ENCODE measurements around the gene CTXN2. TPM values are rescaled to one million over a fixed set of nuclear protein-coding genes. Genes with fewer than 3 reads are reported as not detected.

The CTXN2 gene
- total RNA-seq, result not detected in 2 replicates

DNA sequence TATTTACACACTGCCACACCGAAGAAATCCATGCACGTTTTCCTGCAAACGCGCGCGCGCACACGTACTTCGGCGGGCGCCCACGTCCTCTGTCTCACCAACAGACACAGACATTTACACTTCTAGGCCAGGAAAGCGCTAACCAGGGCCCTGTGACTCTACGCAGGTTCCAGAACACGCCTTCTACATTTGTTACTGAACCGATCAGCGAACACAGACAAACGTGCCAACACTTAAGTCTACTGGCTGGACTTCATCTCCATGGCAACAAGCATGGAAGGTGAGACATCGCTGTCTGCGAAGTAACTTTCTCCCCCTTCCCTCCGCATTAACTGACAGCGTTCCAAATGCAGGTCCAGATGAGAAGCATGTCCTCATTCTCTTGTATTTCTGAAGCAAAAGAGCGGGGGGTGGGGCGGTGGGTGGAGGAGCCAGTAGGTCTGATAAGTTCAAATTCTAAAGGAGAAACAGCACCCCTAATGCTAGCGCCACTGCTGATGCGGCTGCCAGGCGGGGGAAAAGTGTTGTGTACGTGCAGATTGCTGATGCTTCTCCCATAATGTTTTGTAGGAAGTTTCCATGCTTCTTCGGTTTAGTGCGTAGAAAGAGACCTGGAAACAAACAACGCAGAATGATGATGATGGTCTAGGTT, at the start of gene CTXN2:
TSS of gene CTXN2 (plus strand) at position 92 of the 652 bp plus-strand sequence. CDS start 9,636 bp downstream, outside the sequence.
- DNase-seq, result no peak

DNA sequence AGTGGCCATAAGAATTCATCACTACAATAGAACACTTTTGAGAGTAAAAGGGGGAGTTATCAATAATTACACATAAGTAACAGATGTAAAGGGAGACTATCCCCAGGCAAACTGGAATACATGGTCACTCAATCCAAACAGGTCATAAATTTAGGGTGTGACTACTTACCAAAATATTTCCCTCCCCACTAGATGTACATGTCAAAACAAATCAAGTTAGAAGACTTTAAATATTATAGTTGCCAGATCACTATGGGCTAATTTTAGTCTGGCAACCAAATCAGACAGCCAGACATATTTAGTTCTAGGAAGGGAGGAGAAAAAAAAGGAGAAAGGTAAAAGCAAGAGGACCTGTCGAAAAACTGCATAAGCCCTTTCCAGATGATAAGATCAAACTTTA, 47.6 kb upstream of the CTXN2 start:
- no peak for DNase-seq

DNA sequence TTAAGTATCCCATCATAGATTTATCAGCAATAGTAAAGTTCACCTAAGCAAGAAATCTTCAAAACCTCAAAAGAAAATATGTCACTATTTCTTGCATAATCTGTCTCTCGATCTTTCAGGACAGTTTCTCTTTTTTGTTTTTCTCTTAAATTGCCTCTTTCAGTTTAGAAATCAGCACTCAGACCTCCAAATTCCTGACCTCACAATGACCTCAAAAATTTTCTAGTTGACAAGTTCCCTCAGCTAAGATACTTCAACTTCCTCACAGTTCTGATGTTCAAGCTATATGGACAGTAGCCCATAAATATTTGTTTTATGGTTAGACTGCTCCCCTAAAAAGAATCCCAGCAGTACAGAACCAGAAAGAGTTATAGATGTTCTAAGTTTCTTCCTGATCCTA, 46.6 kb upstream of the CTXN2 start:
- DNase-seq, result peak; percentile 12

DNA sequence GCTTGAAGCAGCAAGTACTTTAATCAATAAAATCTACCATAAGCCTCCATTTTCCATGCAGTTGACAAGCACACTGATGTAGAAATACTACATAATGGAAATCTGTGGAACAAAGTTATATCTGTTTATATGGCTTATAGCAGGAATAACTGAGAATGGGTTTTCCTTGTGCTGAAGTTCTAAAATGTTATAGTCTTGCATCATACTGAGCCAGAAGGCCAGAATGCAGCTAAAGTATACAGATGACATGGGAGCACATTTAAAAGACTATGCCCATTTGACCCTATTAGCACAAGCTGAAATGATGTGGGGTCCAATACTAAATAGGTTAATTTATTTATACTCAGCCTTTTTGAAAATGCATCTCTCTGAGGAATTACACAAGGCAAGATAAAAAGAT, 45.5 kb upstream of the CTXN2 start:
- no peak for DNase-seq

DNA sequence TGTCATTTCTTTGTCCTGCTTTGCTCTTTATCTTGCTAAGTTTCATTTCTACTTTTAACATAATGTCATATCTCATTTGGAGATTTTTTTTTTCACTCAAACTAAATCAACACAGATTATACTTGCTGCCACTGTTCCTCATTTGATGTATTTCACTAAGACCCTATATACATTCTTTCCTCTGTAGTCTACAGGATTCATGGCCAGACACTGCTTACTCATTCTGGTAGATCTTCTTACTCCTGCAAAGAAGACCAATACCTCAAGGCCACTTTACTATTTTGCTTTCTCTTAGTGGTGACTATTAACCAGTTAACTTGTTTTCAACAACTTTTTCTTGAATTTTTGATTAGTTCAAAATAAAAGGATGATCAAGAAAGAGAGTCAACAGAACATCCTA, 44.1 kb upstream of the CTXN2 start:
- no peak for DNase-seq

DNA sequence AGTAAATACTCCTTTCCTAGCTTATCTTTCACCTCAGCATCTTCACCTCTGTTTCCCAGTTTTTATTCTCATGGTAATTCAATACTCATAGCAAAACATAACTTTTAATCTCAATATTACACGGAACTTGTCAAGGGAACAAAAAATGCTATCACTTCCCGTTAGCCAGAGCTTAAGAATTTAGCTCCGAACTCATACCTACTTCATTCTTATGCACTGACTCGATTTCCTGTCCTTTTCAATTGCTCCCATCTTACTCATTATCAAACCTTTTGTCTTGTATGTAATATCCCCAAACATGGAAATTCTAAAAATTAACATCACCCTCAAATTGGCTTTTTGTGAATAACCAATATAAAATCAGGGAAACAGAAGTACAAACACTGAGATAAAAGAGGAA, 41.6 kb upstream of the CTXN2 start:
- DNase-seq, result peak; percentile 93

DNA sequence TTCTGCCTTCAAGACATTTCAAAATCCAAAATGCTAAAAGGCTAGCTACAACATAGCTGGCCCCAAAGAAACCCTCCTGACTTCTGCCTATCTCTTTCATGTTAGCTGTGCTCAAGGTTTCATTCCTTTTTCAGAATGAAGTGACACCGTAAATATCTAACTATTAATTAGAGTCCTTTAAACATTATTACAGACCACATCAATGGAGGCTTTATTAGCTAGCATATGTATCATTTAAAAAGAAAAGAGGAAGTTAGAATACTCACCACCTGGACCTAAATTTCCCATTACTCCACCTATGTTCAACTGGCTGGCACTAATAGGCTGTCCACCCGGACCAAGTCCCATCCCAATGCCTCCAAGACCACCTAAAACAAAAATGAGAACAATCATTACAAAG, 37.9 kb upstream of the CTXN2 start:
- DNase-seq, result no peak

DNA sequence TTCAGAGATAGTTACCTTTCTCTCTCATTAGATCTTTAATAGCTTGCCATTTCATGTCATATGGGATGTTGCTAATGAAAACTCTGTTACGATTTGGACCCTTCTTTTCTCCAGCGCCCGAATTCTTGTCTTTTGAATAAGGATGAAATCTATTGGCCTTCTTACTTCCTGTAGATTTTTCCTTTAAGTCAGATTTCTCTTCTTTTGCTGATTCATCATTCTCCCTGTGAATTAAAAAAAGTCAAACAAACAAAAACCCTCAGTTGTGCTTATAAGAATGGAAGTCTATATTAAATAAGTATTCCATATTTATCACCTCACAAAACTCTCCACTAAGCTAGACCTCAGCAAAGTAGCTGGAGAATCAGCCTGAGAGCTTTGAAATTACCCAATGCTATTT, 22.8 kb upstream of the CTXN2 start:
- DNase-seq, result no peak

DNA sequence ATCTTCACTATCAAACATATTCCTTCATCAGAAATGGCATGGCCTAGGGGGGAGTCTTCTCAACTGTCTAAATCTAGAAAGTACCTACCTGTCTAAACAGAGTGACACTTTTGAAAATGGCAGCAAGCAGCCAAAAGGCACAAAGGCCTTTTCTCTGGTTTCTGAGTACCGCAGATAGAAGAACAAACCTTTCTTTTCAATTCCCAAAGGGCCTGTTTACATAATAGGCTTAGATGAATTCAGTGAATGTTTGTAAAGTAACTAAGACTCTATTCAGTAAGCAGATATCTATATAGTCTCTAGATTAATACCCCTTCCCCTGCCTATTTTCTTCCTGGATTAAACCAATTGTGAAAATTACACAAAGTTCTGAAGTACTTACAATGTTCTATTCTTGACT, 20.5 kb upstream of the CTXN2 start:
- DNase-seq, result no peak

DNA sequence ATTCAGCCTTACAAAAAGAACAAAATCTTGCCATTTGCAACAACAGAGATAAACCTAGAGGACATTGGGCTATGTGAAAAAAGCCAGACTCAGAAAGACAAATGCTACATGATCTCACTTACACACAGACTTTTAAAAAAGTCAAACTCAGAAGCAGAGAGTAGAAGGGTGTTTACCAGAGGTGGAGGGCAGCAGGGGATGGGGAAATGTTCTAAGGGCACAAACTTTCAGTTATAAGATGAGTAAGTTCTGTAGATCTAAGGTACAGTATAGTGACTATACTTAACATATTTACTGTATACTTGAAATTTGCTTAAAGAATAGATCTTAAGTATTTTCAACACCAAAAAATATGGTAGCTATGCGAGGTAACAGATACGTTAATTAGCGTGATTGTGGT, 16.3 kb upstream of the CTXN2 start:
- DNase-seq, result no peak

DNA sequence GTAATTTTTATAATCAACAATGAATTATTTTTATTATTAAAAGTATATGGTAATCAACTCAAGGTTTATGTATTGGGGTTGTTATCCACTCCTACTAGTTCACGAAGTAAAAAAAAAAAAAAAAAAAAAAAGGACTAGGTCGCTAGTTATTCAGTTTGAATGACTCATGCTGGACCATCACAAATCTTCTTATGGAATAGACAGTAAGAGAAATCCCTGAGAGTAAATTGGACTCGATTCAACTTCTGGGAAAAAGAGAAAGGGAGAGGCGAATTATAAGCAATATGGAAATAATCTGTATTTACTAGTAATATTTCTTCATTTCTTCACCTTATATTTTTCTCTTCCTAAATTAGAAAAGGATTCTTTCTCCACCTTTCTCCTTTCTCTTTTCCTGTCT, 15.4 kb upstream of the CTXN2 start:
- no peak for DNase-seq

DNA sequence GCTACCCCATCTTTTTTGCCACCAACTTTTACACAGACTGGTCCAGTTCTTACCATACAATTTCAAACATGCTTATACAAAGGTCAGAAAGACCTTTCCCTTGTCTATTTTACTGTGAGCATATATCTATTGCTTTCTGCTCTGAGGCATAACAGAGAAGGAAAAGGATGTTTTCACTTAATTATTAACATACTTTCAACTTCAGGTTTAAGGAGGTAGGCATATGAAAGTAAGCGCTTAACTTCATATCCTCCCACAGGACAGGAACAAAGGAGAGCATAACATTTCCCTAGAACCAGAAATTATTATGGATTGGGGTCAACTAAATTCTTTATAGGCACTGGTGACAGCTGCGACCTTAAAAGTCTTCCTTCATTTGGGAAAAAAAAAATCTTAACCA, 14.5 kb upstream of the CTXN2 start:
- DNase-seq, result no peak

DNA sequence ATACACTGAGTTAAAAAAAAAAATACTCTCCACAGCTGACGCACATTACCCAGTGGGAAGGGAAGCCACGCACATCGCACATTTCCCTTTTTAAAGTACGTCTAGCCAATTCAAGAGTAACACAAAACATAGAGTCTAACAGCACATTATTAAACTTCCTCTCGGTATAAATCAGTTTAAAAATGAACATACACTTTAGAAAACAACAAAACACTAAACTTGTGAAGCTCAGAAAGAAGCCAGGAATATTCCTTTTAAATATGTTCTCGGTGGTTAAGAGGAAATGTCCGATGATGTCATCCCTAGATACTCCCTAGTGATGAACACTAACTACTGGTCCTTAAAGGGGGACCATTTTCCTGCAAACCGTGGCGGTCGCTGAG, 14.1 kb upstream of the CTXN2 start:
- DNase-seq, result peak; percentile 84

DNA sequence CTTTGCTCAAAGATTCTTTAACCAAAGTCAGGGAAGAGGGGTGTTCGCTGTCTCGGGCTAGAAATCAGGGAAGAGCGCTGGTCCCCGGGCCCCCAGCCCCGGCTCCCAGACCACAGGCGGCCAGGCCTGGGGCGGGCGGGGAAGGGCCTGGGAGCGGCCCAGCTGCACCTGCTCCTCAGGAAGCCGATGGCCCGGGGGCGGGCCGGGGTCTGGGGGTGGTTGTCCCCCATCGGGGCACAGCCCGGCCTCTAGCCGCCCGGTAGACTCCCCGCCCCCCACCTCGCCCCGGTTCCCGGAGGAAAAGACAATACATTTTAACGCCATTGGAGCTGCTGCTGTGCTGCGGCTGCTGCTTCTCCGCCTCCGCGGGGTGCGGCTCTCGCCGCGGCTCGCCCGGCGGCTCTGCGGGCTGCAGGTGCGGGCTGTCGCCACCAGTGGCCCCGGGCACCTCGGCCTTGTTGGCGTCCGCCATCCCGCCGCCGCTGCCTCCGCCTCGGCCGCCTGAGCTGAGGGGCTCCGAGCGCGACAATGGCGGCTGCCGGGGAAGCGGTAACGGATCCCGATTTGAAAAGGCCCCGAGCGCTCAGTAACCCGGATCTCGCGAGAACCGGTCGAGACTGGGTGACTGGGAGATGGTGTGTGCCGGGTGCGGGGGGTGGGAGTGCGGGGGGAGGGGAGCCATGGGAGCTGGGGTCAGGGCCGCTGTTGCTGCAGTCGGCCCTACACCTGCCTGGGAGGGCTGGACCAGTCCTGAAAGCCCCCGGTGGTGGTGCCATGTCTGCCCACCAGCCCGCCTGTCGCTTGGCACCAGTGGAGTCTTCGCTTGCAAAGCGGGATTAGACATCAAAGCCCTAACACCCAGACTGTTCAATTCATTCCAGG, 13.5 kb upstream of the CTXN2 start, which contains the start of gene MYEF2:
TSS of gene MYEF2 (minus strand) at position 530 of the 882 bp plus-strand sequence. CDS start at position 472, 58 bp downstream.
- peak; percentile 90 for DNase-seq

DNA sequence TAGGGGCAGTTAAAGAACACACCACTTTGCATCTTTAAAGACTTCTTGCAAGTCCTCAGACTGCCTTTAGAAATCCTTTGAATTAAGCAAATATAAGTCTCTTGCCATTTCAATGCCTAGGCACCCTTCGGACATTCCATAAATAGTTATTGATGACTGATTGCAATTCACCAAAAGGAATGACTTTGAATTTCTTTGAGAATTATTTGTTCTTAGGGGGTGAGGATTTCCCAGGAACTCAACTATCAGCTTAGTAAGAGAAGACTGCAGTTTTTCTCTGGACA, 12.9 kb upstream of the CTXN2 start:
- no peak for DNase-seq

DNA sequence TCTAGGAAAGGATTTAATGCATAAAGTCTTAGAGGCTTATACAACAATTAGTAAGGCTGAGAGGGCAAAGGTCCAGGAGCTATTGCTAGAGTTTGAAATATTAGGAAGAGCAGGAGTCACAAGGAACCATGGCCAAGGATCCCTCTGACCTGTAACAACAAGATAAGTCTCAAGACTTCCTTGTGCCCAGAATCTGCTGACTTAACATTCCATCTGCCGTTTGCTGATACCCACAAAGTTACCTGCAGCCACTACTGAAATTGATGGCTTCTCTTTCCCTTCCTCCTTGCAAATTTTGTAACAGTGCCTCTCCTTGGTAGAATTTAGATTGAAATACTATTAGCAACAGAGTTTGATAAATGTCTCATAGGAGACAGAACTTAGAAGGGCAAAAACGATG, 8.7 kb upstream of the CTXN2 start:
- no peak for DNase-seq

DNA sequence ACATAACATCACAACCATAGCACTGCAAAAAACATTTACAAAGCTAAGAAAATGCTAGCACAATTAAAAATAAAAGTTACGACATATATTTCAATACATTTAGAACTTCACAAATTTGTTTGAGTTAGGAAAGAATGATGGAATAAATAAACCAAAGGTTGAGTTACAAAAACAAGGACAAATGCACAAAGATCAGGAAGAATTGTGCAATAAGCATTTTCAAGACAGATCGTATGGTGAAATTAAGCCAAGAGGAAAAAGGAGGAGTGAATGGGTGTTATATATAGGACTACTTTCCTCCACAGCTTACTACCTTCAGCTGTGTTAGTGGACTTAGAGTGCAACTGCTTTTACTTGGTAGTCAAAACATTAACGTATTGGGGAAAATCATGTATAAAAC, 5.9 kb upstream of the CTXN2 start:
- DNase-seq, result no peak

DNA sequence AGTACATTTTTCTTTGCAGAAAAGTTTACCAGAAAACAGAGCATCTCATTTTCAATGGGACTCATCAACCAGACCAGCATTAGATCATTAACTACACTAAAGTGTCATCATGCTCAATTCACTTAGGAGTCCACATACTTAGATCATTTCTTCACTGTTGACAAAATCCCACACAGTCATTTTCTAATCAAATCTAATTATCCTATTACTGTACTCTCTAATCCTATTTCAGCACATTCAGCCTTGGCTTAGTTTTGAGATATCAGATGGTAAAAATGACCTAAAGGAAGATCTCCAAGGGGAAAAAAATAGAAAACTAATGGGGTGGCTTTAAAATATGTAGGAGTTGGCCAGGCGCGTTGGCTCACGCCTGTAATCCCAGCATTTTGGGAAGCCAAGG, 5.2 kb upstream of the CTXN2 start:
- DNase-seq, result no peak

DNA sequence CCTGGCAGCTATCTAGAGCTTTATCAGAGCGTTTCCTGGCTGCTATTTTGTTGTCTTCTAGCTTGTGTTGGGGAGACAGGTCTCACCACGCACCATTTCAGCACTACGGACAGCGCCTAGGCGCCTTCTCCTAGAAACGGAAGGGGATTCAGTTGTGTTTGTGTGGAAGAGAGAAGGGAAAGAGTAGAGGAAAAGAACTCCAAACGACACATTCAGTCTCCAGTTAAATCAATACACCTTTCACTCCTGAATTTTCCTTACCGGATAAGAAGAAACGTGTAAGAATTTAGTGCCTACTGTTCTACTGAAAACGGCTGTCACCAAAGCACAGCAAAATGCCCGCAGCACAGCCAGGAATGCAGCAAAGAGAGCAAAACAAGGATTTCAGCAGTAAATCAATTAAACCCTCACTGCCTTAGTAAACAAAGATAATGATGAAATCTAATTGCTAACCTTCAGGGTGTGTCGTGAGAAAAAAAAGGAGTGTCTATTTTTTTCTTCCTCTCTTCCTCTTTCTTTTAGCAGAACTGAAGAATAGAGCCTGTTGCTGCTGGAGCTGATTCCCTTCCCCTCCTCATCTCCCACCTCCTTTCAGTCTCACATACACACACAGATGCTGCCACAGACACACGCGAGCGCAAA, 412 bp upstream of the CTXN2 start:
- peak; percentile 78 for DNase-seq

DNA sequence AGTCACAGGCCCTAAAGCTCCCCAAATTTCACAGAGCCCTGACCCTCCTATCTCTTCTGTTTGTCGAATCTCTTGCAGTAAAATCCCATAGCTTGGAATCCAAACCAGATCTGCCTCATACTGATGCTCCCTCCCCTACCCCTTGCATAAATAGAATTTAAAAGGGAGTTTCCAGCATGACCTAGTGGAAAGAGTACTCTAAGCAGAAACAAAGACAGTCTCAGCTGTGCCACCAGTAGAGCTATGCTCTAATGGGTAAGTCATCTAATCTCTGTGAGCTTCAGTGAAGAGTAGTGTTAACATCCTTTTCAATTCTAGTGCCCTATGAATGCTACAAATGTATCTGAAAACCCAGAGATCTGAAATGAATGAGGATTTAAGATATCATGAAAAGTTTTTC, 10.6 kb downstream of the CTXN2 start:
- no peak for DNase-seq

DNA sequence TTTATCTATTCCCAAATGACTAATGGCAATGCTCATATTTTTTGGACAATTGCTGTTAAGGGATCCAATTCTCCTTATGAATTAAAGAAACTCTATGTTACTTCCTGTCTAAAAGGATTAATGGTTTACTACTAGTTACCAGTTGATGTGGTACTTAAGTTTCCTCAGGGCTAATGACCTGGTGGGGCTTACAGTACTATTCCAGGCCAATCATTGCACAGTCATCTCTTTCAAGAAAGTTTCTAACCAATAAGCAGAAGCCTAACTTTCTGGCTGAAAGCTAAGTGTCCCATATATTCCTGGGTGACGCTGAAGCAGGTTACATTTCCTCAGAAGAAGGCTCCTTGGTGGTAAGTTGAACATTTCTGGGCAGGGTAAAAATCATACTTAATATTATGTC, 14.5 kb downstream of the CTXN2 start, which contains the start of gene SLC12A1:
TSS of gene SLC12A1 (plus strand) at position 322 of the 400 bp plus-strand sequence. CDS start 1,418 bp downstream, outside the sequence.
- no peak for DNase-seq

DNA sequence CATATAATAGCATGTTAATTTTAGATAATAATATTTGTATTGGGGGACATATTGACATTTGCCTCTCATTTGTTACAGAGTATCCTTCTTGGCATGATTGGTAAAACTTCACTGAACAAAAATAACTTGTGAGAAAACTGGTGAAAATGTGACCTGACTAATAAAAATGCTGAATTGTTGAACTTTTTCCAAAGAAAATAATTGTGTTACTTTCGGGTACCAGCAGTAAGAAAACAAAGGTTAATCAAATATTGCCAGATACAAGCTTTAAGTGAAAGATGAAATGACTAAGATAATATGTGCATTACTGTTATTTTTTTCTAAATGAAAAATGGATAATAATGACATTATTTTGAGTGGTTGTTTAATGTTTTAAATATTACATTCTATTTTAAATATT, 29.8 kb downstream of the CTXN2 start:
- DNase-seq, result no peak

DNA sequence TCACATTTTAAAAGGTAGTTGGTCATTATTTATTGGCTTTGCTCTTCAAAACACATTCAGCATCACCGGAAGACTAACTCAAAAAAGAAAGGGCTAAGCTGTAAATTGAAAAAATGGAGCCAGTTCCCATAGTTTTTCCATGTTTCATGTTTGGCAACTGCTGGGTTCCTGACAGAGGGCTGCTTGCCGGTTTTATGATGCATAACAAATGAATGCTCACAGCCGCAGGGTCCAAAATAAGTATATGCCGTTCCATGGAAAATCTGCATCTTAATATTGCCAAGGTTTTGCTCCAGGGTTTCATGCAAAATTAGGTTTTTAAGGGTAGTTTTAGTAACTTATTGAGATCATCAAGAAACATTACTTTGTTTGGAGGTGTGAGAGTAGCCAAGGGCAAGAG, 30.4 kb downstream of the CTXN2 start:
- DNase-seq, result no peak

DNA sequence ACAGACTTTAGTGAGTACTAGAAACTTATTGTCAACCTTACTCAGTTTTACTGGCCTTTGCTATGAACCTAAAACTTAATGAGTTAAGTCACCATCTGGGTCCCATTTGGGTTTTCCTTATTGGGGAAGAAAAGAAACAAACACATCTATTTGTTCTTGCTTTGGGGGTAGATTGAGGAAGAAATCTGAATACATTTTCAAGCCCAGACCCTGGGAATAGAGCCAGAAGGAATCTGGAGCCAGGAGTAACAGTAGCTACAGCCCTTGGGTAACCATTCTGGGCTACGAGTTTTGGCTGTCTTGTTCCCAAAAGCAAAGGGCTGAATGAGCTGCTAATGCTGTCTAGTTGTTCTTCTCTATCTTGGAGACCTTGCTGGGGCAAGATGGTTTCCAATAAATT, 31.2 kb downstream of the CTXN2 start:
- no peak for DNase-seq
